ENCODE data around the gene IPO9. TPM values are rescaled to one million over a fixed set of nuclear protein-coding genes. Genes with fewer than 3 reads are reported as not detected.
A peak's percentile ranks its signal among the peaks of the same experiment; 100 is the strongest.

IPO9 gene
- total RNA-seq, 4 donors from 2014 or later = 2.0 to 13.0 (median 7.9) TPM

- intact Hi-C loops (cut with DNase I; ENCODE audit: low total_unique reads) (loop anchor here (5.0 kb wide), 1 partner anchor 81 kb away; no protein-coding TSS in a partner anchor), in situ Hi-C loops (cut with MboI; ENCODE audit: low pct_ligation_motif_present in 1 of 4, low pct_unique_long_range_greater_than_20kb in 1 of 4, low sequenced_read_pairs in 3 of 4) (loop anchor here in 3 of 4 donors (5.0 to 25.0 kb wide), 5 partner anchors 76 to 246 kb away; partner anchors contain the start of genes ARL8A (in 2 of the 3) and GPR37L1 (in 1 of the 3))
- peaks cover 12 to 19% (median 16%) of the 10 kb centered on the region in 4 donors for H3K4me1 ChIP-seq
- TF ChIP-seq POLR2AphosphoS5 (IDR thresholded peaks at IDR 0.05) (peak in 1 of 3 donors; percentile 56), EP300 (IDR thresholded peaks at IDR 0.05; ENCODE audit: low read depth) (no peak)
- H3K27ac ChIP-seq = peak overlapping the region in 1 of 4 donors; percentile 86
- H3K36me3 ChIP-seq = no peaks in the 10 kb centered on the region
- DNase-seq = no peak
- no peaks in the 10 kb centered on the region for H3K9me3 ChIP-seq
- 56% methylated on average over 3 of the region's 3 CpGs; no CpG with 5 or more reads in 1 of the 2 donors for WGBS, 2 donors (ENCODE audit: low coverage in 1 of 2)
- H3K27me3 ChIP-seq = peaks cover 25% of the 10 kb centered on the region
- H3K4me3 ChIP-seq = no peak overlapping the region
Measured at GRCh38 chr1:201890806-201891450, 62.0 kb downstream of the IPO9 start.

GRCh38 chr1:201891451-201892045 lies 62.6 kb downstream of the IPO9 start:
- WGBS, 2 donors (ENCODE audit: low coverage in 1 of 2) = 82% methylated on average over 5 of the region's 5 CpGs; no CpG with 5 or more reads in 1 of the 2 donors
- Histone ChIP-seq H3K36me3 (no peaks in the 10 kb centered on the region), H3K27ac (peak overlapping the region in 1 of 4 donors; percentile 86), H3K9me3 (no peaks in the 10 kb centered on the region), H3K4me1 (peaks cover 12 to 20% (median 18%) of the 10 kb centered on the region in 4 donors), H3K4me3 (no peak overlapping the region), H3K27me3 (peaks cover 25% of the 10 kb centered on the region)
- TF ChIP-seq EP300 (IDR thresholded peaks at IDR 0.05; ENCODE audit: low read depth) (no peak), POLR2AphosphoS5 (IDR thresholded peaks at IDR 0.05) (peak in 1 of 3 donors; percentile 35)
- in situ Hi-C loops (cut with MboI; ENCODE audit: low pct_ligation_motif_present in 1 of 4, low pct_unique_long_range_greater_than_20kb in 1 of 4, low sequenced_read_pairs in 3 of 4) (loop anchor here in 3 of 4 donors (5.0 to 25.0 kb wide), 5 partner anchors 76 to 246 kb away; partner anchors contain the start of genes ARL8A (in 2 of the 3) and GPR37L1 (in 1 of the 3)), intact Hi-C loops (cut with DNase I; ENCODE audit: low total_unique reads) (loop anchor here (5.0 kb wide), 1 partner anchor 81 kb away; no protein-coding TSS in a partner anchor)
- no peak for DNase-seq

- peak overlapping the region in 1 of 4 donors; percentile 86 for H3K27ac ChIP-seq
- peaks cover 12 to 20% (median 18%) of the 10 kb centered on the region in 4 donors for H3K4me1 ChIP-seq
- no peak for DNase-seq
- TF ChIP-seq POLR2AphosphoS5 (IDR thresholded peaks at IDR 0.05) (no peak), CTCF (IDR thresholded peaks at IDR 0.05) (no peak), EP300 (IDR thresholded peaks at IDR 0.05; ENCODE audit: low read depth) (no peak), POLR2A (IDR thresholded peaks at IDR 0.05) (no peak)
- intact Hi-C loops (cut with DNase I; ENCODE audit: low total_unique reads) (loop anchor here (5.0 kb wide), 1 partner anchor 80 kb away; no protein-coding TSS in a partner anchor), in situ Hi-C loops (cut with MboI; ENCODE audit: low pct_ligation_motif_present in 1 of 4, low pct_unique_long_range_greater_than_20kb in 1 of 4, low sequenced_read_pairs in 3 of 4) (loop anchor here in 3 of 4 donors (5.0 to 25.0 kb wide), 5 partner anchors 75 to 245 kb away; partner anchors contain the start of genes ARL8A (in 2 of the 3) and GPR37L1 (in 1 of the 3))
- no peaks in the 10 kb centered on the region for H3K9me3 ChIP-seq
- no peaks in the 10 kb centered on the region for H3K36me3 ChIP-seq
- no peak overlapping the region for H3K4me3 ChIP-seq
- H3K27me3 ChIP-seq = peaks cover 25% of the 10 kb centered on the region
- WGBS, 2 donors (ENCODE audit: low coverage in 1 of 2) = 66% methylated on average over 5 of the region's 6 CpGs; no CpG with 5 or more reads in 1 of the 2 donors
Measured at GRCh38 chr1:201892211-201892610, 63.3 kb downstream of the IPO9 start.

- Histone ChIP-seq H3K4me1 (peaks cover 11 to 25% (median 14%) of the 10 kb centered on the region in 4 donors), H3K4me3 (no peak overlapping the region), H3K9me3 (no peaks in the 10 kb centered on the region), H3K27me3 (peaks cover 19% of the 10 kb centered on the region), H3K27ac (peak overlapping the region in 3 of 4 donors; percentile 23 to 86 (median 75)), H3K36me3 (no peaks in the 10 kb centered on the region)
- peak in 1 of 3 donors; percentile 63 for TF ChIP-seq POLR2AphosphoS5 (IDR thresholded peaks at IDR 0.05)
- no peak for TF ChIP-seq POLR2A (IDR thresholded peaks at IDR 0.05)
- no peak for TF ChIP-seq CTCF (IDR thresholded peaks at IDR 0.05)
- 59% methylated on average over 3 of the region's 3 CpGs; no CpG with 5 or more reads in 1 of the 2 donors for WGBS, 2 donors (ENCODE audit: low coverage in 1 of 2)
- in situ Hi-C loops (cut with MboI; ENCODE audit: low pct_ligation_motif_present in 1 of 4, low pct_unique_long_range_greater_than_20kb in 1 of 4, low sequenced_read_pairs in 3 of 4) = loop anchor here in 3 of 4 donors (5.0 to 25.0 kb wide), 5 partner anchors 74 to 244 kb away; partner anchors contain the start of genes ARL8A (in 2 of the 3) and GPR37L1 (in 1 of the 3)
- intact Hi-C loops (cut with DNase I; ENCODE audit: low total_unique reads) = loop anchor here (5.0 kb wide), 1 partner anchor 79 kb away; no protein-coding TSS in a partner anchor
- no peak for DNase-seq
Measured at GRCh38 chr1:201893431-201893830, 64.5 kb downstream of the IPO9 start.
